CD14-positive monocyte (primary cell): ENCODE results near the gene ZNF91. TPM values are rescaled to one million over a fixed set of nuclear protein-coding genes. Genes with fewer than 3 reads are reported as not detected.
"Not testable (repeated sequence)": the region's sequence is repeated elsewhere in the genome, so short reads cannot be mapped to it uniquely, and the experiment has no call there.

ENCODE experiments used
- DNase-seq, 3 donors: peaks; one replicate each; pipeline ENCODE4 v3.0.0-alpha.2; 2011 to 2022
- H2AFZ ChIP-seq: 2 replicates; pipeline ENCODE4 v1.6.0; 2012; ENCODE audit warnings: mild to moderate bottlenecking, low read depth, low read length, inconsistent platforms; ENCODE audit not compliant: insufficient read depth, poor library complexity, severe bottlenecking
- H3K27ac ChIP-seq, 2 donors: 1 replicate in 1 of 2; 2 replicates in 1 of 2; pipeline ENCODE4 v1.5.1; 2012 to 2013; ENCODE audit warnings: low read length in 2 of 2, control low read depth in 1 of 2, inconsistent platforms in 1 of 2, low read depth in 1 of 2, mild to moderate bottlenecking in 1 of 2
- H3K27me3 ChIP-seq, 2 donors: one replicate each; pipeline versions ENCODE4 v1.6.0 to v1.6.1; 2011 to 2013; ENCODE audit warnings: low read length in 2 of 2; ENCODE audit not compliant: control insufficient read depth in 2 of 2, insufficient read depth in 2 of 2
- H3K36me3 ChIP-seq, 2 donors: replicated peaks in 1 of 2; 1 replicate in 1 of 2; 2 replicates in 1 of 2; pipeline versions ENCODE4 v1.5.1 to v1.6.1; 2012 to 2013; ENCODE audit warnings: low read length in 2 of 2, control low read depth in 1 of 2, inconsistent platforms in 1 of 2, mild to moderate bottlenecking in 1 of 2; ENCODE audit not compliant: insufficient read depth in 2 of 2, control insufficient read depth in 1 of 2
- H3K4me1 ChIP-seq, 2 donors: 1 replicate in 1 of 2; 2 replicates in 1 of 2; pipeline versions ENCODE4 v1.5.1 to v1.6.1; 2012 to 2013; ENCODE audit warnings: low read length in 2 of 2, control low read depth in 1 of 2, inconsistent platforms in 1 of 2, mild to moderate bottlenecking in 1 of 2, moderate library complexity in 1 of 2; ENCODE audit not compliant: insufficient read depth in 2 of 2, control insufficient read depth in 1 of 2
- H3K4me2 ChIP-seq: replicated peaks from 2 replicates; pipeline ENCODE3; 2012; ENCODE audit warnings: low read length, moderate library complexity, mild to moderate bottlenecking; ENCODE audit not compliant: poor library complexity, severe bottlenecking; ENCODE audit errors: extremely low read depth
- H3K4me3 ChIP-seq, 3 experiments: fragments of 200-600 bp in 1 of 3; sonication (generic) in 1 of 3; replicated peaks in 1 of 3; 1 replicate in 2 of 3; 2 replicates in 1 of 3; pipeline ENCODE4 v1.5.1; 2011 to 2013; ENCODE audit warnings: low read length in 3 of 3, mild to moderate bottlenecking in 3 of 3, control low read depth in 2 of 3, low read depth in 2 of 3, inconsistent platforms in 1 of 3, moderate library complexity in 1 of 3
- H3K79me2 ChIP-seq: 2 replicates; pipeline ENCODE4 v1.6.0; 2012; ENCODE audit warnings: mild to moderate bottlenecking, control low read depth, inconsistent platforms, low read length, moderate library complexity; ENCODE audit not compliant: insufficient read depth
- H3K9ac ChIP-seq: 2 replicates; pipeline ENCODE4 v1.6.0; 2017; ENCODE audit warnings: low read length, mild to moderate bottlenecking; ENCODE audit not compliant: insufficient read depth, poor library complexity, severe bottlenecking
- H3K9me3 ChIP-seq, 2 donors: replicated peaks in 1 of 2; 1 replicate in 1 of 2; 2 replicates in 1 of 2; pipeline versions ENCODE4 v1.5.1 to v1.6.1; 2012 to 2013; ENCODE audit warnings: low read length in 2 of 2, control low read depth in 1 of 2; ENCODE audit not compliant: control insufficient read depth in 1 of 2, insufficient read depth in 1 of 2
- H4K20me1 ChIP-seq: 2 replicates; pipeline ENCODE4 v1.6.0; 2012; ENCODE audit warnings: mild to moderate bottlenecking, low read length, control low read depth, moderate library complexity; ENCODE audit not compliant: insufficient read depth
- H3K27ac Mint-ChIP-seq, 7 donors: one replicate each; pipeline ENCODE4 v1.8.0; 2020; ENCODE audit warnings: mild to moderate bottlenecking in 7 of 7, mixed read lengths in 7 of 7, moderate library complexity in 6 of 7, inconsistent platforms in 2 of 7
- H3K27me3 Mint-ChIP-seq, 3 donors: one replicate each; pipeline ENCODE4 v1.8.0; 2021 to 2022; ENCODE audit warnings: low read depth in 3 of 3, mild to moderate bottlenecking in 3 of 3, mixed read lengths in 3 of 3, moderate library complexity in 3 of 3, inconsistent platforms in 1 of 3
- H3K36me3 Mint-ChIP-seq, 2 donors: one replicate each; pipeline ENCODE4 v1.8.0; 2020; ENCODE audit warnings: mixed read lengths in 2 of 2, inconsistent platforms in 1 of 2, mild to moderate bottlenecking in 1 of 2
- H3K4me1 Mint-ChIP-seq: one replicate; pipeline ENCODE4 v1.8.0; 2020; ENCODE audit warnings: mild to moderate bottlenecking, mixed read lengths
- H3K4me3 Mint-ChIP-seq, 2 donors: one replicate each; pipeline ENCODE4 v1.8.0; 2020; ENCODE audit warnings: mild to moderate bottlenecking in 2 of 2, mixed read lengths in 2 of 2, moderate library complexity in 1 of 2
- H3K9me3 Mint-ChIP-seq, 7 donors: one replicate each; pipeline ENCODE4 v1.8.0; 2020 to 2022; ENCODE audit warnings: mixed read lengths in 7 of 7, mild to moderate bottlenecking in 6 of 7, moderate library complexity in 6 of 7, inconsistent platforms in 2 of 7
- CTCF ChIP-seq: fragments of 200-600 bp; IDR thresholded peaks from one replicate; pipeline ENCODE4 v1.8.0; 2022; ENCODE audit warnings: antibody characterized with exemption, mild to moderate bottlenecking
- WGBS: methylation state at CpG from one replicate; pipeline ENCODE4 v1.1.5; 2013; ENCODE audit warnings: missing lambda C conversion rate; ENCODE audit not compliant: insufficient coverage; 5-methylcytosine and 5-hydroxymethylcytosine counted together
- intact Hi-C, 2 donors: fragments of 100-400 bp; cut with micrococcal nuclease; formaldehyde crosslinking; loops; one replicate each; pipeline versions ENCODE4 v1.15.0 to v1.15.1; 2023
- polyA plus RNA-seq, 3 donors: library from polyadenylated mRNA; depleted of rRNA in 1 of 3; unstranded in 2 of 3; stranded (reverse) in 1 of 3; fragments of 300-500 nt in 2 of 3; fragments of >200 nt in 1 of 3; fragmentation: Illumina TruSeq in 2 of 3; gene quantifications; 1 replicate in 2 of 3; 2 replicates in 1 of 3; pipeline ENCODE4 v1.2.3, GENCODE V29; 2012 to 2021

The ZNF91 gene
- polyA plus RNA-seq, 3 donors, result 3.5 to 5.5 (median 4.9) TPM

- no peaks in the 10 kb centered on the region for H3K27me3 ChIP-seq
- Mint-ChIP-seq H3K27ac (no peak overlapping the region), H3K27me3 (no peaks in the 10 kb centered on the region), H3K4me1 (no peaks in the 10 kb centered on the region), H3K36me3 (no peaks in the 10 kb centered on the region), H3K4me3 (no peak overlapping the region), H3K9me3 (peaks cover 40 to 65% (median 53%) of the 10 kb centered on the region in 7 donors)
- no peak overlapping the region for H3K27ac ChIP-seq
- no peak overlapping the region for H3K4me3 ChIP-seq
- no peaks in the 10 kb centered on the region for H3K79me2 ChIP-seq
- H3K4me1 ChIP-seq, result no peaks in the 10 kb centered on the region
- 74% methylated on average over 3 of the region's 4 CpGs for whole genome bisulfite sequencing
- H2AFZ ChIP-seq, result no peak overlapping the region
- no peaks in the 10 kb centered on the region for H4K20me1 ChIP-seq
- intact Hi-C loops, result no loop called here
- no peak overlapping the region for H3K9ac ChIP-seq
- H3K9me3 ChIP-seq, result peaks cover 36 to 46% of the 10 kb centered on the region in 2 donors
- no peak for TF ChIP-seq CTCF
- H3K4me2 ChIP-seq, result no peak overlapping the region
- no peaks in the 10 kb centered on the region for H3K36me3 ChIP-seq
- no peak for DNase-seq
Measured at GRCh38 chr19:23436318-23436717, 41.0 kb upstream of the ZNF91 start.

GRCh38 chr19:23420824-23421223 lies 25.6 kb upstream of the ZNF91 start:
- H3K4me1 Mint-ChIP-seq, result peaks cover 2% of the 10 kb centered on the region
- 86% methylated on average over 1 of the region's 5 CpGs for WGBS
- Histone ChIP-seq H3K27ac (no peak overlapping the region), H3K4me3 (no peak overlapping the region), H2AFZ (no peak overlapping the region), H3K36me3 (no peaks in the 10 kb centered on the region), H3K9ac (no peak overlapping the region), H3K79me2 (no peaks in the 10 kb centered on the region), H3K27me3 (peaks cover 0 to 3% of the 10 kb centered on the region in 2 donors), H3K4me2 (no peak overlapping the region), H4K20me1 (no peaks in the 10 kb centered on the region), H3K9me3 (peaks cover 57 to 73% of the 10 kb centered on the region in 2 donors), H3K4me1 (no peaks in the 10 kb centered on the region)
- no peaks in the 10 kb centered on the region for H3K36me3 Mint-ChIP-seq
- H3K9me3 Mint-ChIP-seq, result peaks cover 24 to 82% (median 65%) of the 10 kb centered on the region in 7 donors
- TF ChIP-seq CTCF, result no peak
- no peak overlapping the region for H3K27ac Mint-ChIP-seq
- H3K4me3 Mint-ChIP-seq, result no peak overlapping the region
- intact Hi-C loops, result no loop called here
- H3K27me3 Mint-ChIP-seq, result peaks cover 11 to 15% (median 14%) of the 10 kb centered on the region in 3 donors
- no peak for DNase-seq

DNA sequence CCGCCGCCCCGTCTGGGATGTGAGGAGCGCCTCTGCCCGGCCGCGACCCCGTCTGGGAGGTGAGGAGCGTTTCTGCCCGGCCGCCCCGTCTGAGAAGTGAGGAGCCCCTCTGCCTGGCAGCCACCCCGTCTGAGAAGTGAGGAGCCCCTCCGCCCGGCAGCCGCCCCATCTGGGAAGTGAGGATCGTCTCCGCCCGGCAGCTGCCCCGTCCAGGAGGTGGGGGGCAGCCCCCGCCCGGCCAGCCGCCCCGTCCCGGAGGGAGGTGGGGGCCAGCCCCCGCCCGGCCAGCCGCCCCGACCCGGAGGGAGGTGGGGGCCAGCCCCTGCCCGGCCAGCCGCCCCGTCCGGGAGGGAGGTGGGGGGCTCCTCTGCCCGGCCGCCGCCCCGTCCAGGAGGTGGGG lies 24.0 kb upstream of the ZNF91 start:
- 100% methylated on average over 6 of the region's 38 CpGs for whole genome bisulfite sequencing
- H3K27me3 Mint-ChIP-seq, result peaks cover 23 to 27% (median 26%) of the 10 kb centered on the region in 3 donors
- DNase-seq, result not testable (repeated sequence)

More for the DNA sequence above, 24.0 kb upstream of the ZNF91 start:
- H3K36me3 ChIP-seq, H3K4me2 ChIP-seq, H3K27ac Mint-ChIP-seq, H3K36me3 Mint-ChIP-seq, intact Hi-C loops, H2AFZ ChIP-seq, H3K27ac ChIP-seq, H3K4me1 ChIP-seq, H4K20me1 ChIP-seq, H3K4me3 Mint-ChIP-seq, H3K9ac ChIP-seq, H3K79me2 ChIP-seq, H3K4me3 ChIP-seq: not testable (repeated sequence)
- peaks cover 0 to 15% of the 10 kb centered on the region in 2 donors for H3K27me3 ChIP-seq
- peaks cover 59 to 66% of the 10 kb centered on the region in 2 donors for H3K9me3 ChIP-seq
- Mint-ChIP-seq H3K9me3 (peaks cover 24 to 82% (median 66%) of the 10 kb centered on the region in 7 donors), H3K4me1 (peaks cover 10% of the 10 kb centered on the region)
